Sigmoid colon (tissue), 4 donors: ENCODE measurements around the gene CDKN2C.

Experiments
- EP300 ChIP-seq, 4 donors: sonication (generic); formaldehyde crosslinking; IDR thresholded peaks; one replicate each; pipeline ENCODE4 v1.6.1; 2017; ENCODE audit warnings: antibody characterized with exemption in 4 of 4
- POLR2A ChIP-seq, 2 donors: fragments of 450-650 bp; IDR thresholded peaks; one replicate each; pipeline ENCODE4 v1.6.1; 2016; ENCODE audit warnings: antibody characterized with exemption in 2 of 2, mild to moderate bottlenecking in 2 of 2, moderate library complexity in 2 of 2
- POLR2AphosphoS5 ChIP-seq, 4 donors: sonication (generic); formaldehyde crosslinking; IDR thresholded peaks; one replicate each; pipeline ENCODE4 v1.6.1; 2017; ENCODE audit warnings: antibody characterized with exemption in 4 of 4
- TF ChIP-seq, protein P1 (sequence below), 4 experiments: fragments of 450-650 bp in 3 of 4; fragments of 200-600 bp in 1 of 4; IDR thresholded peaks; one replicate each; pipeline ENCODE4 v1.5.1; 2016 to 2019; ENCODE audit warnings: antibody characterized with exemption in 4 of 4, mild to moderate bottlenecking in 3 of 4, moderate library complexity in 2 of 4

- TF ChIP-seq POLR2AphosphoS5 (IDR thresholded peaks at IDR 0.05) (peak; percentile 64 to 88 (median 85)), EP300 (IDR thresholded peaks at IDR 0.05) (no peak), POLR2A (IDR thresholded peaks at IDR 0.05) (peak; percentile 46)
- TF ChIP-seq, protein P1, sequence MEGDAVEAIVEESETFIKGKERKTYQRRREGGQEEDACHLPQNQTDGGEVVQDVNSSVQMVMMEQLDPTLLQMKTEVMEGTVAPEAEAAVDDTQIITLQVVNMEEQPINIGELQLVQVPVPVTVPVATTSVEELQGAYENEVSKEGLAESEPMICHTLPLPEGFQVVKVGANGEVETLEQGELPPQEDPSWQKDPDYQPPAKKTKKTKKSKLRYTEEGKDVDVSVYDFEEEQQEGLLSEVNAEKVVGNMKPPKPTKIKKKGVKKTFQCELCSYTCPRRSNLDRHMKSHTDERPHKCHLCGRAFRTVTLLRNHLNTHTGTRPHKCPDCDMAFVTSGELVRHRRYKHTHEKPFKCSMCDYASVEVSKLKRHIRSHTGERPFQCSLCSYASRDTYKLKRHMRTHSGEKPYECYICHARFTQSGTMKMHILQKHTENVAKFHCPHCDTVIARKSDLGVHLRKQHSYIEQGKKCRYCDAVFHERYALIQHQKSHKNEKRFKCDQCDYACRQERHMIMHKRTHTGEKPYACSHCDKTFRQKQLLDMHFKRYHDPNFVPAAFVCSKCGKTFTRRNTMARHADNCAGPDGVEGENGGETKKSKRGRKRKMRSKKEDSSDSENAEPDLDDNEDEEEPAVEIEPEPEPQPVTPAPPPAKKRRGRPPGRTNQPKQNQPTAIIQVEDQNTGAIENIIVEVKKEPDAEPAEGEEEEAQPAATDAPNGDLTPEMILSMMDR (IDR thresholded peaks at IDR 0.05), result no peak
Observed at GRCh38 chr1:50969611-50970508, at the start of gene CDKN2C.
